Liver (tissue), 9 donors: Measurements from ENCODE around the gene E2F4. TPM values are rescaled to one million over a fixed set of nuclear protein-coding genes. Genes with fewer than 3 reads are reported as not detected.

Experiments
- DNase-seq: peaks from one replicate; pipeline ENCODE4 v3.0.0-alpha.2; 2017; ENCODE audit warnings: low spot score
- H3K27ac ChIP-seq, 2 donors: one replicate each; pipeline ENCODE4 v1.7.0; 2013; ENCODE audit warnings: inconsistent platforms in 2 of 2, low read length in 2 of 2, control low read depth in 1 of 2, low read depth in 1 of 2, mild to moderate bottlenecking in 1 of 2
- H3K27me3 ChIP-seq, 4 donors: one replicate each; pipeline versions ENCODE4 v1.6.1 to v1.7.0; 2013; ENCODE audit warnings: low read length in 3 of 4, inconsistent platforms in 1 of 4, mild to moderate bottlenecking in 1 of 4, moderate library complexity in 1 of 4; ENCODE audit not compliant: control insufficient read depth in 4 of 4, insufficient read depth in 4 of 4
- H3K36me3 ChIP-seq, 4 donors: one replicate each; pipeline versions ENCODE4 v1.6.1 to v1.7.0; 2013; ENCODE audit warnings: low read length in 3 of 4, mild to moderate bottlenecking in 3 of 4, low read depth in 1 of 4, moderate library complexity in 1 of 4; ENCODE audit not compliant: control insufficient read depth in 4 of 4, insufficient read depth in 3 of 4
- H3K4me1 ChIP-seq, 4 donors: one replicate each; pipeline versions ENCODE4 v1.6.1 to v1.7.0; 2013; ENCODE audit warnings: low read length in 3 of 4, mild to moderate bottlenecking in 3 of 4, moderate library complexity in 1 of 4; ENCODE audit not compliant: control insufficient read depth in 4 of 4, insufficient read depth in 4 of 4
- H3K4me3 ChIP-seq, 3 donors: one replicate each; pipeline versions ENCODE4 v1.6.1 to v1.7.0; 2013; ENCODE audit warnings: low read length in 3 of 3, control low read depth in 1 of 3, low read depth in 1 of 3, mild to moderate bottlenecking in 1 of 3
- H3K9ac ChIP-seq, 2 donors: one replicate each; pipeline ENCODE4 v1.7.0; 2013; ENCODE audit warnings: low read length in 2 of 2, mild to moderate bottlenecking in 2 of 2, moderate library complexity in 2 of 2, control low read depth in 1 of 2, low read depth in 1 of 2
- H3K9me3 ChIP-seq, 4 donors: one replicate each; pipeline versions ENCODE4 v1.6.1 to v1.7.0; 2013; ENCODE audit warnings: low read length in 3 of 4; ENCODE audit not compliant: control insufficient read depth in 4 of 4
- ATF3 ChIP-seq: IDR thresholded peaks from 2 replicates; pipeline ENCODE4 v1.6.1; 2016; ENCODE audit warnings: antibody characterized with exemption
- CTCF ChIP-seq: fragments of 150-350 bp; IDR thresholded peaks from 2 replicates; pipeline ENCODE4 v1.5.1; 2017; ENCODE audit warnings: improper control_type of control experiment, low read depth, low read length; ENCODE audit not compliant: missing input control
- EGR1 ChIP-seq, 2 donors: IDR thresholded peaks; 2 replicates each; pipeline ENCODE4 v1.6.1; 2016 to 2018; ENCODE audit warnings: antibody characterized with exemption in 2 of 2, low read depth in 2 of 2
- FOXA1 ChIP-seq: IDR thresholded peaks from 2 replicates; pipeline ENCODE4 v1.6.1; 2016; ENCODE audit warnings: antibody characterized with exemption
- FOXA2 ChIP-seq: IDR thresholded peaks from 2 replicates; pipeline ENCODE4 v1.6.1; 2016; ENCODE audit warnings: antibody characterized with exemption
- GABPA ChIP-seq, 2 donors: IDR thresholded peaks in 1 of 2; conservative IDR thresholded peaks in 1 of 2; 2 replicates each; pipeline ENCODE4 v1.6.1; 2016; ENCODE audit warnings: antibody characterized with exemption in 2 of 2, mild to moderate bottlenecking in 1 of 2, moderate library complexity in 1 of 2
- HNF4A ChIP-seq, 2 donors: conservative IDR thresholded peaks; 2 replicates each; pipeline ENCODE4 v1.6.1; 2016; ENCODE audit warnings: antibody characterized with exemption in 2 of 2, mild to moderate bottlenecking in 2 of 2
- HNF4G ChIP-seq: IDR thresholded peaks from 2 replicates; pipeline ENCODE4 v1.6.1; 2016; ENCODE audit warnings: antibody characterized with exemption
- MAX ChIP-seq: IDR thresholded peaks from 2 replicates; pipeline ENCODE4 v1.6.1; 2016; ENCODE audit warnings: antibody characterized with exemption
- NR2F2 ChIP-seq: IDR thresholded peaks from 2 replicates; pipeline ENCODE4 v1.6.1; 2016; ENCODE audit warnings: antibody characterized with exemption
- RAD21 ChIP-seq, 2 donors: IDR thresholded peaks; 2 replicates each; pipeline ENCODE4 v1.6.1; 2016; ENCODE audit warnings: antibody characterized with exemption in 2 of 2, mild to moderate bottlenecking in 2 of 2
- REST ChIP-seq: IDR thresholded peaks from 2 replicates; pipeline ENCODE4 v1.6.1; 2016; ENCODE audit warnings: antibody characterized with exemption, mild to moderate bottlenecking
- RXRA ChIP-seq, 2 donors: IDR thresholded peaks; 2 replicates each; pipeline ENCODE4 v1.6.1; 2017 to 2018; ENCODE audit warnings: antibody characterized with exemption in 2 of 2, mild to moderate bottlenecking in 1 of 2
- SP1 ChIP-seq: IDR thresholded peaks from 2 replicates; pipeline ENCODE4 v1.6.1; 2018; ENCODE audit warnings: antibody characterized with exemption, mild to moderate bottlenecking
- TAF1 ChIP-seq: conservative IDR thresholded peaks from 2 replicates; pipeline ENCODE4 v1.6.1; 2016; ENCODE audit warnings: antibody characterized with exemption, mild to moderate bottlenecking
- YY1 ChIP-seq: IDR thresholded peaks from 2 replicates; pipeline ENCODE4 v1.6.1; 2016; ENCODE audit warnings: antibody characterized with exemption, mild to moderate bottlenecking
- ZBTB33 ChIP-seq: IDR thresholded peaks from 2 replicates; pipeline ENCODE4 v1.6.1; 2016; ENCODE audit warnings: antibody characterized with exemption
- WGBS: extraction: QIAGEN DNeasy Blood & Tissue Kit; methylation state at CpG from one replicate; pipeline ENCODE4 v1.1.7; 2013; 5-methylcytosine and 5-hydroxymethylcytosine counted together
- polyA plus RNA-seq, 2 donors: library from polyadenylated mRNA; stranded (reverse) in 1 of 2; unstranded in 1 of 2; fragments of 200-250 nt in 1 of 2; fragments of >200 nt in 1 of 2; fragmentation: Nextera tagmentation in 1 of 2; extraction: Ambion mirVana in 1 of 2; gene quantifications; one replicate each; pipeline versions ENCODE4 v1.2.1 to v1.2.3, GENCODE V29; 2013 to 2015
- total RNA-seq, 2 donors: library from RNA; depleted of rRNA; stranded (reverse); fragments of >200 nt; gene quantifications; one replicate each; pipeline ENCODE4 v1.2.3, GENCODE V29; 2014
- donor health status: healthy.
- donor health status: healthy.
- donor health status: healthy.
- donor health status: healthy.
- donor health status: healthy.

The E2F4 gene
- total and polyA plus RNA-seq, 4 donors: 18.1 to 107 (median 30.0) TPM

- no peak overlapping the region for H3K27ac ChIP-seq
- H3K27me3 ChIP-seq: no peaks in the 10 kb centered on the region
- no peak for DNase-seq
- no peak overlapping the region for H3K9ac ChIP-seq
- H3K36me3 ChIP-seq: peaks cover 0 to 9% (median under 1%) of the 10 kb centered on the region in 4 donors
- H3K9me3 ChIP-seq: no peaks in the 10 kb centered on the region
- no peak for TF ChIP-seq GABPA (IDR thresholded peaks at IDR 0.05 in 1 of 2, conservative IDR thresholded peaks at IDR 0.05 in 1 of 2)
- no peak for TF ChIP-seq MAX
- TF ChIP-seq HNF4A (conservative IDR thresholded peaks at IDR 0.05): no peak
- TF ChIP-seq HNF4G: no peak
- TF ChIP-seq YY1: no peak
- TF ChIP-seq RXRA (IDR thresholded peaks at IDR 0.05): no peak
- no peak for TF ChIP-seq FOXA1
- TF ChIP-seq SP1: no peak
- no peak for TF ChIP-seq ATF3
- TF ChIP-seq NR2F2: no peak
- no peak for TF ChIP-seq EGR1 (IDR thresholded peaks at IDR 0.05; ENCODE audit: low read depth in 2 of 2)
- TF ChIP-seq FOXA2: no peak
- TF ChIP-seq REST: no peak
- no peak for TF ChIP-seq TAF1
- H3K4me3 ChIP-seq: no peak overlapping the region
- peaks cover 14 to 27% (median 21%) of the 10 kb centered on the region in 4 donors for H3K4me1 ChIP-seq
- WGBS: 93% methylated on average over 11 of the region's 11 CpGs
Measured at GRCh38 chr16:67208154-67208896, 16.4 kb downstream of the E2F4 start.

- 90% methylated on average over 8 of the region's 8 CpGs for WGBS
- H3K9me3 ChIP-seq: no peaks in the 10 kb centered on the region
- TF ChIP-seq RAD21 (IDR thresholded peaks at IDR 0.05) (no peak), NR2F2 (no peak), GABPA (IDR thresholded peaks at IDR 0.05 in 1 of 2, conservative IDR thresholded peaks at IDR 0.05 in 1 of 2) (no peak), FOXA1 (no peak), ZBTB33 (no peak), EGR1 (IDR thresholded peaks at IDR 0.05; ENCODE audit: low read depth in 2 of 2) (no peak), CTCF (no peak)
- H3K4me3 ChIP-seq: no peak overlapping the region
- no peak overlapping the region for H3K9ac ChIP-seq
- no peaks in the 10 kb centered on the region for H3K27me3 ChIP-seq
- H3K27ac ChIP-seq: no peak overlapping the region
- H3K36me3 ChIP-seq: peaks cover 0 to 2% (median 0%) of the 10 kb centered on the region in 4 donors
- H3K4me1 ChIP-seq: peaks cover 18 to 39% (median 34%) of the 10 kb centered on the region in 4 donors
- no peak for DNase-seq
Measured at GRCh38 chr16:67209565-67209964, 17.6 kb downstream of the E2F4 start.
